GM03348 (cell line): Measurements from ENCODE around the gene ZSWIM6.
A peak's percentile ranks its signal among the peaks of the same experiment; 100 is the strongest.

ENCODE experiments used
- DNase-seq: peaks from one replicate; pipeline ENCODE4 v3.0.0; 2012; ENCODE audit warnings: low spot score

Gene ZSWIM6

GRCh38 chr5:61331407-61332357 lies at the start of gene ZSWIM6:
ZSWIM6 (plus strand) TSS chr5:61332258; CDS start chr5:61332273, 15 bp downstream.
- peak; percentile 98 for DNase-seq

- DNase-seq = no peak
Observed at GRCh38 chr5:61283471-61283870, 48.6 kb upstream of the ZSWIM6 start.

- DNase-seq = no peak
Observed at GRCh38 chr5:61285531-61285930, 46.5 kb upstream of the ZSWIM6 start.

GRCh38 chr5:61286446-61287132 lies 45.5 kb upstream of the ZSWIM6 start:
- peak; percentile 58 for DNase-seq

- no peak for DNase-seq
Observed at GRCh38 chr5:61287474-61287873, 44.6 kb upstream of the ZSWIM6 start.

GRCh38 chr5:61289241-61289640 lies 42.8 kb upstream of the ZSWIM6 start:
- no peak for DNase-seq

GRCh38 chr5:61289669-61290306 lies 42.3 kb upstream of the ZSWIM6 start:
- DNase-seq = no peak

- no peak for DNase-seq
Observed at GRCh38 chr5:61290791-61291210, 41.3 kb upstream of the ZSWIM6 start.

- no peak for DNase-seq
Observed at GRCh38 chr5:61292062-61292657, 39.9 kb upstream of the ZSWIM6 start.

GRCh38 chr5:61293071-61293470 lies 39.0 kb upstream of the ZSWIM6 start:
- DNase-seq = no peak

- DNase-seq = no peak
Observed at GRCh38 chr5:61293873-61294272, 38.2 kb upstream of the ZSWIM6 start.

- no peak for DNase-seq
Observed at GRCh38 chr5:61295365-61295764, 36.7 kb upstream of the ZSWIM6 start.

- DNase-seq = no peak
Observed at GRCh38 chr5:61298066-61298465, 34.0 kb upstream of the ZSWIM6 start.

GRCh38 chr5:61298580-61298979 lies 33.5 kb upstream of the ZSWIM6 start:
- no peak for DNase-seq

GRCh38 chr5:61299261-61299681 lies 32.8 kb upstream of the ZSWIM6 start:
- DNase-seq = no peak

- DNase-seq = peak; percentile 88
Observed at GRCh38 chr5:61301341-61302199, 30.5 kb upstream of the ZSWIM6 start.

GRCh38 chr5:61302200-61302563 lies 29.9 kb upstream of the ZSWIM6 start:
- DNase-seq = no peak

- DNase-seq = no peak
Observed at GRCh38 chr5:61303346-61303745, 28.7 kb upstream of the ZSWIM6 start.

GRCh38 chr5:61304590-61305381 lies 27.3 kb upstream of the ZSWIM6 start:
- DNase-seq = peak; percentile 56

GRCh38 chr5:61306531-61307131 lies 25.4 kb upstream of the ZSWIM6 start:
- peak; percentile 52 for DNase-seq
